ENCODE data around the gene CACNA1C.

CACNA1C gene

DNA sequence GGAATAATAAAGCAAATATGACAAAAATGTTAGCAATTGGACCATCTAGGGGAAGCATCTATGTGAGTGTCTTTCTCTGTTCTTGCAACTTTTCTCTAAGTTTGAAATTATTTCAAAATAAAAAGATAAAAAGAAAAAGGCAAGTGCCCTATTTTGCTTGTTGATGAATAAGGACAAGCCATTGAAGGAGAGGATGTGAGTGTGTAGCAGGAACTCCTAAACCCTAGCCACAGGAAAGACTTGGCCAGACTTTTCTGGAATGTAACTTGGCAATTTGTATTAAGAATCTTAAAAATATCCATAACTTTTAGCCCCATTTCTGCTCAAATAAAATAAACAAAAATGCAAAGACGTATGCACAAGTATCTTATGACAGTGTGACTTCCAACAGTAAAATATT is 279.4 kb downstream of the CACNA1C start:
- DNase-seq (ENCODE audit: low read depth): no peak
- TF ChIP-seq POLR2A (IDR thresholded peaks at IDR 0.05; ENCODE audit: extremely low read depth, insufficient read length) (no peak), MYC (IDR thresholded peaks at IDR 0.05; ENCODE audit: low read depth, low read length) (no peak)
- TF ChIP-seq, protein P1, sequence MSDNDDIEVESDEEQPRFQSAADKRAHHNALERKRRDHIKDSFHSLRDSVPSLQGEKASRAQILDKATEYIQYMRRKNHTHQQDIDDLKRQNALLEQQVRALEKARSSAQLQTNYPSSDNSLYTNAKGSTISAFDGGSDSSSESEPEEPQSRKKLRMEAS (IDR thresholded peaks at IDR 0.05; ENCODE audit: low read depth, low read length): no peak
- TF ChIP-seq, protein P2, sequence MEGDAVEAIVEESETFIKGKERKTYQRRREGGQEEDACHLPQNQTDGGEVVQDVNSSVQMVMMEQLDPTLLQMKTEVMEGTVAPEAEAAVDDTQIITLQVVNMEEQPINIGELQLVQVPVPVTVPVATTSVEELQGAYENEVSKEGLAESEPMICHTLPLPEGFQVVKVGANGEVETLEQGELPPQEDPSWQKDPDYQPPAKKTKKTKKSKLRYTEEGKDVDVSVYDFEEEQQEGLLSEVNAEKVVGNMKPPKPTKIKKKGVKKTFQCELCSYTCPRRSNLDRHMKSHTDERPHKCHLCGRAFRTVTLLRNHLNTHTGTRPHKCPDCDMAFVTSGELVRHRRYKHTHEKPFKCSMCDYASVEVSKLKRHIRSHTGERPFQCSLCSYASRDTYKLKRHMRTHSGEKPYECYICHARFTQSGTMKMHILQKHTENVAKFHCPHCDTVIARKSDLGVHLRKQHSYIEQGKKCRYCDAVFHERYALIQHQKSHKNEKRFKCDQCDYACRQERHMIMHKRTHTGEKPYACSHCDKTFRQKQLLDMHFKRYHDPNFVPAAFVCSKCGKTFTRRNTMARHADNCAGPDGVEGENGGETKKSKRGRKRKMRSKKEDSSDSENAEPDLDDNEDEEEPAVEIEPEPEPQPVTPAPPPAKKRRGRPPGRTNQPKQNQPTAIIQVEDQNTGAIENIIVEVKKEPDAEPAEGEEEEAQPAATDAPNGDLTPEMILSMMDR (IDR thresholded peaks at IDR 0.05; ENCODE audit: low read depth, low read length): no peak

DNA sequence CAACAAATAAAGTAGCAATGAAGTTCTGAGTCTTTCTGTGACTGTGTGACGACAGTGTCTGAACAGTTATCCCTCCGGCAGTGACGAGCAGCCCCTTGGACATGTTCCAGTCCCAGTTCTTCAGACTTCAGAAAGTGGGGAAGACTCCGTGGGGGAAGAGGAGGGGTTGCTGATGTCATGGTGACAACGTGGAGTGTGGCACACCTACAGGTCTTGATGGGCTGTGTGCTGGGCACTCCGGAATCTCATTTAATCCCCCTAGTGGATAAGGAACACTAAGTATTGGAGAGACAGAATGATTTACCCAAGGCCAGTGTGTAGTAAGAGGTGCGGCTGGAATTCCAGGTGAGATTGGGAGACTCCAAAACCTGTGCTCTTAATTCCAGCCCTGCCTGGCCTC is 280.2 kb downstream of the CACNA1C start:
- TF ChIP-seq MYC (IDR thresholded peaks at IDR 0.05; ENCODE audit: low read depth, low read length): no peak
- no peak for TF ChIP-seq POLR2A (IDR thresholded peaks at IDR 0.05; ENCODE audit: extremely low read depth, insufficient read length)
- TF ChIP-seq, protein P1 (IDR thresholded peaks at IDR 0.05; ENCODE audit: low read depth, low read length): no peak
- TF ChIP-seq, protein P2 (IDR thresholded peaks at IDR 0.05; ENCODE audit: low read depth, low read length): no peak
- H3K4me3 ChIP-seq (ENCODE audit: low read depth, low read length): no peak overlapping the region
- no peak for DNase-seq (ENCODE audit: low read depth)

More for the DNA sequence above, 279.4 kb downstream of the CACNA1C start:
- H3K4me3 ChIP-seq (ENCODE audit: low read depth, low read length): no peak overlapping the region

DNA sequence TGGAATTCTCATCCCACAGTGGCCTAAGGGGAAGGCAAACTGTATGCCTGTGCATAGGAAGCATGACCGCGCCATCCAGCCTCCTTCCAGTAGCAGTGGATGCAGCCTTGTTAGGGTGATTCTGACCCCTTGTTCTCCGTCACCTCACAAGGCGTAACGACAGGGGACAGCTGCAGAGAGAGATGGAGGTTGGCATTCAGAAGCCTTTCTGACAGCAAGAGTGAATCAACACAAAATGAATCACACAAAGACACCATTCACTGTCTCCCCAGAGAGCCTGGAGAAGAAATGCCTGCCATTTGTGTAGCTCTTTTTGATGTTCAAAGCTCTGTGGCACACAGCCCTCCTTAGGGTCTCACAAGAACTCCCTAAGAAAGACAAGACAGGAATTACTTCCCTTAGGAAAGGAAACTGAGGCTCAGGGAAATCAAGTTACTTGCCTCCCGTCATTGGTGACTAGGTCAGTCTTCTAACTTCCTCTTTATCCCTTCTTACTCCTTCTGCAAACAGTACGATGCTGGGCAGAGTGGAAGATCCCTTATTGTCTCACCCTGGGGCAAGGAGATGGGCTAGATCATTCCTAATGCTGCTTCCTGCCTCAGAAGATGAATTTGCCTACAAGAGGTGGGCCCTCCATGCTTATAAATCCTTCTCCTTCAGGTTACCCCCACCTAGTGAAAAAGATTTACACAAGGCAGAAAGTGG is 280.9 kb downstream of the CACNA1C start:
- no peak overlapping the region for H3K4me3 ChIP-seq (ENCODE audit: low read depth, low read length)
- TF ChIP-seq, protein P1 (IDR thresholded peaks at IDR 0.05; ENCODE audit: low read depth, low read length): no peak
- TF ChIP-seq MYC (IDR thresholded peaks at IDR 0.05; ENCODE audit: low read depth, low read length): no peak
- TF ChIP-seq, protein P2 (IDR thresholded peaks at IDR 0.05; ENCODE audit: low read depth, low read length): no peak
- TF ChIP-seq POLR2A (IDR thresholded peaks at IDR 0.05; ENCODE audit: extremely low read depth, insufficient read length): no peak
- no peak for DNase-seq (ENCODE audit: low read depth)

DNA sequence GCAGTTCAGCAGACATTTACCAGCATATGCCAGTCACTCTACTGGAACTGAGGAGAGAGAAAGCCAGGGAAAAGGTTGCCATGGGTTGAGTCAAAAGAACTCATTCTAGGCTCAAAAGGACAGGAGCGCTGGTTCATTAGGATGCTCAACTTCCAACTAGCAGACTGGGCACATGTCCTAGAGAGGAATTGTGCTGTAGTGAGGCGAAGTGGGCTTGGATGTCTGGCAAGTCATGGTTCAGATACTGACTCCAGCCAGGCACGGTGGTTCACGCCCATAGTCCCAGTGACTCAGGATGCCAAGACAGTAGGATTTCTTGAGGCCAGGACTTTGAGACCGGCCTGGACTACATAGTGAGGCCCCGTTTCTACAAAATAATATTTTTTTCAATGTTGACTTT is 281.5 kb downstream of the CACNA1C start:
- TF ChIP-seq, protein P2 (IDR thresholded peaks at IDR 0.05; ENCODE audit: low read depth, low read length): no peak
- TF ChIP-seq, protein P1 (IDR thresholded peaks at IDR 0.05; ENCODE audit: low read depth, low read length): no peak
- TF ChIP-seq MYC (IDR thresholded peaks at IDR 0.05; ENCODE audit: low read depth, low read length): no peak
- H3K4me3 ChIP-seq (ENCODE audit: low read depth, low read length): no peak overlapping the region
- no peak for DNase-seq (ENCODE audit: low read depth)

DNA sequence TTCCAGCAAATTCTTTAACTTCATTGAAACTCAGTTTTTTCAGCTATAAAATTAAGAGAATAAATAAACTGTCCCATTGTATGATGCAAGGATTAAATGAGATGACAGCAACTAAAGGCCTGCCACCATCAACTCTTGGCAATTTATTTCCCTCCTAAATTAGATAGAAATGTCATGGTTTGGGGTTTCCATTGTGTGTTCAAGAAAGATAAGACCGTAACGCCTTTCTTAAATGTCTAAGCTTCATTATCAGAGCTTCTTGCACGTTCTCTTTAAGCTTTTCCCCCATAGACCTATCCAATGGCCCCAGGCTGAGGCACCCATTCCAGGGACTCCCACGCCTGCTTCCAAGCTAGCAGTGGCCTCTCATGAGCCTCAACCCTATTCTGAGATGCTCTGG is 281.9 kb downstream of the CACNA1C start:
- H3K4me3 ChIP-seq (ENCODE audit: low read depth, low read length): no peak overlapping the region
- TF ChIP-seq, protein P2 (IDR thresholded peaks at IDR 0.05; ENCODE audit: low read depth, low read length): no peak
- TF ChIP-seq POLR2A (IDR thresholded peaks at IDR 0.05; ENCODE audit: extremely low read depth, insufficient read length): no peak
- no peak for TF ChIP-seq MYC (IDR thresholded peaks at IDR 0.05; ENCODE audit: low read depth, low read length)
- TF ChIP-seq, protein P1 (IDR thresholded peaks at IDR 0.05; ENCODE audit: low read depth, low read length): no peak
- DNase-seq (ENCODE audit: low read depth): no peak
